Measurements from ENCODE around the gene TCF15. TPM values are rescaled to one million over a fixed set of nuclear protein-coding genes. Genes with fewer than 3 reads are reported as not detected.
A peak's percentile ranks its signal among the peaks of the same experiment; 100 is the strongest.

Gene TCF15
- total and polyA plus RNA-seq, 2 of the 13 experiments (the other 11 are each of a cell fraction or from before 2014, with no cell fraction given), result not detected

- Histone ChIP-seq H3K9me3 (ENCODE audit: low read length) (no peaks in the 10 kb centered on the region), H3K27me3 (ENCODE audit: control insufficient read depth in 1 of 2, insufficient read depth in 2 of 2, low read length in 2 of 2) (peaks cover 0 to 2% of the 10 kb centered on the region in 2 experiments; a peak in 1 of 5 replicates), H3K4me2 (ENCODE audit: low read depth, low read length) (no peak overlapping the region), H3K79me2 (ENCODE audit: insufficient read depth, low read length) (peaks cover 13% of the 10 kb centered on the region), H3K9ac (ENCODE audit: insufficient read depth, low read depth, low read length) (no peak overlapping the region), H4K20me1 (ENCODE audit: insufficient read depth, low read length) (peaks cover 7% of the 10 kb centered on the region), H3K4me3 (replicated peaks in 1 of 3; ENCODE audit: insufficient read depth in 1 of 3, low read depth in 2 of 3, low read length in 3 of 3) (no peak overlapping the region), H3K36me3 (replicated peaks in 1 of 2; ENCODE audit: control insufficient read depth in 1 of 2, insufficient read depth in 2 of 2, low read length in 2 of 2) (peaks cover 11 to 34% of the 10 kb centered on the region in 2 experiments), H2AFZ (ENCODE audit: low read length) (no peak overlapping the region), H3K4me1 (ENCODE audit: insufficient read depth, low read length) (peaks cover 59% of the 10 kb centered on the region), H3K27ac (ENCODE audit: extremely low read length, insufficient read depth, low read length) (no peak overlapping the region)
- ATAC-seq, result no peak
- no TSS peak for BruUV-seq (replicated peaks)
- POLR2A ChIA-PET, result no interaction called here
- in situ Hi-C loops (cut with HindIII; ENCODE audit: extremely low pct_ligation_motif_present, low pct_unique_long_range_greater_than_20kb) (no loop called here), intact Hi-C loops (cut with micrococcal nuclease; ENCODE audit: unreplicated experiment) (no loop called here)
- no peak for FAIRE-seq
- no peak for DNase-seq (ENCODE audit: low spot score)
- WGBS (ENCODE audit: low lambda C conversion rate), result 91% methylated on average over 5 of the region's 5 CpGs
- CTCF ChIA-PET (ENCODE audit: low intra/inter-chr PET ratio, low total read pairs), result no interaction called here
- TF ChIP-seq THAP7 (CRISPR knock-in tag; IDR thresholded peaks at IDR 0.05) (0 out of 2 replicates have a peak, but pooled peaks have one; percentile 33), ZNF572 (CRISPR knock-in tag; IDR thresholded peaks at IDR 0.05) (no peak), ZNF362 (CRISPR knock-in tag; IDR thresholded peaks at IDR 0.05; ENCODE audit: borderline replicate concordance) (no peak), MAFF (IDR thresholded peaks at IDR 0.05; ENCODE audit: low read depth, low read length) (0 out of 2 replicates have a peak, but pooled peaks have one; percentile 3), SP4 (CRISPR knock-in tag; IDR thresholded peaks at IDR 0.05) (no peak), ZNF337 (CRISPR knock-in tag; IDR thresholded peaks at IDR 0.05; ENCODE audit: borderline replicate concordance, low read depth) (no peak), PHF21A (CRISPR knock-in tag; IDR thresholded peaks at IDR 0.05) (no peak), BRCA1 (CRISPR knock-in tag; IDR thresholded peaks at IDR 0.05) (no peak), NFAT5 (CRISPR knock-in tag; IDR thresholded peaks at IDR 0.05) (no peak), LCORL (IDR thresholded peaks at IDR 0.05) (no peak), LCORL (CRISPR knock-in tag; IDR thresholded peaks at IDR 0.05) (no peak), MAFK (conservative IDR thresholded peaks at IDR 0.05 in 1 of 2, IDR thresholded peaks at IDR 0.05 in 1 of 2; ENCODE audit: low read length in 2 of 2) (peak; percentile 15 to 18; a peak in 2 of 4 replicates), ZNF839 (CRISPR knock-in tag; IDR thresholded peaks at IDR 0.05; ENCODE audit: borderline replicate concordance) (no peak), ZBTB10 (CRISPR knock-in tag; IDR thresholded peaks at IDR 0.05; ENCODE audit: borderline replicate concordance) (no peak), CCAR2 (optimal IDR thresholded peaks at IDR 0.05; ENCODE audit: low read depth, low read length) (no peak), ZNF460 (CRISPR knock-in tag; IDR thresholded peaks at IDR 0.05; ENCODE audit: borderline replicate concordance) (no peak)
Measured at GRCh38 chr20:650281-650680, 40.2 kb upstream of the TCF15 start.

Data from HepG2 (cell line).